SJCRH30 (cell line): ENCODE data around the gene IQGAP2. TPM values are rescaled to one million over a fixed set of nuclear protein-coding genes. Genes with fewer than 3 reads are reported as not detected.

Experiments used
- total RNA-seq: library from RNA; depleted of rRNA; stranded (reverse); fragments of >200 nt; shearing (Covaris generic); gene quantifications from 2 replicates; pipeline ENCODE4 v1.2.3, GENCODE V29; 2014; rRNA removed

IQGAP2 gene
- total RNA-seq, 1 experiment from 2014 or later: 11.4 TPM

Other genes starting within 250 kb of the IQGAP2 start
- 19.1 and 20.2 TPM in 2 replicates for gene F2RL2, start 220.1 kb downstream of the IQGAP2 start, total RNA-seq